HepG2 (cell line): ENCODE measurements around the gene GJD3. TPM values are rescaled to one million over a fixed set of nuclear protein-coding genes. Genes with fewer than 3 reads are reported as not detected.

Experiments used
- ELF1 ChIP-seq: sonication (generic); formaldehyde crosslinking; IDR thresholded peaks from 2 replicates; pipeline ENCODE4 v1.4.0; 2020; ENCODE audit warnings: missing genetic modification reagents
- ELF3 ChIP-seq: IDR thresholded peaks from 2 replicates; pipeline ENCODE4 v1.6.1; 2016; ENCODE audit warnings: missing genetic modification reagents, missing compliant biosample characterization
- SALL1 ChIP-seq: sonication (generic); formaldehyde crosslinking; IDR thresholded peaks from 2 replicates; pipeline ENCODE4 v1.8.0; 2022; ENCODE audit warnings: mild to moderate bottlenecking, missing genetic modification reagents
- TARDBP ChIP-seq: sonication (generic); formaldehyde crosslinking; IDR thresholded peaks from 2 replicates; pipeline ENCODE4 v1.8.0; 2022; ENCODE audit warnings: mild to moderate bottlenecking, missing genetic modification reagents
- ZNF674 ChIP-seq: sonication (generic); formaldehyde crosslinking; IDR thresholded peaks from 2 replicates; pipeline ENCODE4 v1.5.0; 2020; ENCODE audit warnings: low read depth, mild to moderate bottlenecking, missing genetic modification reagents
- ZNF782 ChIP-seq: sonication (generic); formaldehyde crosslinking; IDR thresholded peaks from 2 replicates; pipeline ENCODE4 v1.4.0; 2020; ENCODE audit warnings: missing genetic modification reagents, mild to moderate bottlenecking, borderline replicate concordance
- polyA plus RNA-seq, 8 experiments: library from polyadenylated mRNA; depleted of rRNA in 3 of 8; stranded (reverse) in 7 of 8; unstranded in 1 of 8; fragments of >200 nt; fragmentation: Illumina TruSeq in 4 of 8; extraction: Trizol in 4 of 8; gene quantifications; 2 replicates each; pipeline versions ENCODE4 v1.2.1 to v1.2.3, GENCODE V29; 2011 to 2016; ENCODE audit warnings: low read depth in 4 of 8, missing spikeins in 1 of 8, mixed read lengths in 1 of 8; ENCODE audit not compliant: insufficient read depth in 1 of 8
- total RNA-seq, 5 experiments: library from RNA; depleted of rRNA; stranded (reverse); fragments of >200 nt; fragmentation: Illumina TruSeq; extraction: Trizol; gene quantifications; 2 replicates each; pipeline ENCODE4 v1.2.3, GENCODE V29; 2016; ENCODE audit warnings: low read depth in 1 of 5
- TF ChIP-seq, protein P1 (sequence below): sonication (generic); formaldehyde crosslinking; IDR thresholded peaks from 2 replicates; pipeline ENCODE4 v1.5.0; 2020; ENCODE audit warnings: mild to moderate bottlenecking, missing genetic modification reagents, borderline replicate concordance
- TF ChIP-seq, protein P2 (sequence below): sonication (generic); formaldehyde crosslinking; IDR thresholded peaks from 2 replicates; pipeline ENCODE4 v1.4.0; 2020; ENCODE audit warnings: missing genetic modification reagents, borderline replicate concordance
- TF ChIP-seq, protein P3 (sequence below): sonication (generic); formaldehyde crosslinking; conservative IDR thresholded peaks from 2 replicates; pipeline ENCODE4 v1.4.0; 2020; ENCODE audit warnings: missing genetic modification reagents
- TF ChIP-seq, protein P4 (sequence below): sonication (generic); formaldehyde crosslinking; IDR thresholded peaks from 2 replicates; pipeline ENCODE4 v1.8.0; 2022; ENCODE audit warnings: mild to moderate bottlenecking, missing genetic modification reagents, moderate library complexity
- TF ChIP-seq, protein P5 (sequence below): sonication (generic); formaldehyde crosslinking; IDR thresholded peaks from 2 replicates; pipeline ENCODE4 v1.4.0; 2020; ENCODE audit warnings: missing genetic modification reagents

Gene GJD3
- total and polyA plus RNA-seq, 2 of the 13 experiments (the other 11 are each of a cell fraction or from before 2014, with no cell fraction given) = not detected

DNA sequence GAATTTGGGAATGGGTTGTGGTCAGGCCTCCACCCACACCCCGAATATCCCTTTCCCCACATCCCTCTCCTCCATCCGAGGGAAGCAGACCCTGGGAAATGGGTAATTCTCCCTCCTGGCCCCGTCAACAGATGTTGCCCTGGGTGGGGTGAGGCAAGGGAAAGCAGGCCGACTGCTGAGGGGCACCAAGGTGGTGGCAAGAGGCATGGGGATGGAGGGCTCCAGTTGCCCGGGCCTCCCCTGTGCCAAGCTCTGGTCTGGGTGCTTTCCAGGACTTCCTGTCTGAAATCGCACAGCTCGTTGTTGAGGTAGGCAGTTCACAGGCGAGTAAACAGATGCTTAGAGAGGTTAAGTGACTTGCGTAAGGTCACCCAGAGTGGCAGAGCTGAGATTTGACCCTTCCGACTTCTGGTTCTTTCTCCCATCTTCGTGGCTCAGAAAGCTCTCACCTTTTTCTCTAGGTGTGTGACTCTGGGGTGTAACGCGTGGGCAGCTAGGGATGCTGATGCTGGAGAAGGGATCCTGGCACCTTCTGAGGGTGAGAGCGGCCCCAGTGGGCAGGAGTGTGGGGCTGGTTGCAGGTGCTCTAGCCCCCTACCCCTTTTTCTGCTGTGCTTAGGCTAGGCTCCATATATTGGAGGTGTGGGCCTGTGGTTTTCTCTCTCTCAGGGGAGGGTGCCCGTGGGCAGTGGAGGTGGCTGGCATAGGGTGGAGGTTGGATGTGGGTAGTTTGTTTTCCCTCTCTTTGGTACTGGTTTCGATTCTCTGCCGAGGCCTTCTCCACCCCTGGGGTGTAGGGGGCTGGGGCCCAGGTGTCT is 38.3 kb downstream of the GJD3 start (continued):
- TF ChIP-seq, protein P1, sequence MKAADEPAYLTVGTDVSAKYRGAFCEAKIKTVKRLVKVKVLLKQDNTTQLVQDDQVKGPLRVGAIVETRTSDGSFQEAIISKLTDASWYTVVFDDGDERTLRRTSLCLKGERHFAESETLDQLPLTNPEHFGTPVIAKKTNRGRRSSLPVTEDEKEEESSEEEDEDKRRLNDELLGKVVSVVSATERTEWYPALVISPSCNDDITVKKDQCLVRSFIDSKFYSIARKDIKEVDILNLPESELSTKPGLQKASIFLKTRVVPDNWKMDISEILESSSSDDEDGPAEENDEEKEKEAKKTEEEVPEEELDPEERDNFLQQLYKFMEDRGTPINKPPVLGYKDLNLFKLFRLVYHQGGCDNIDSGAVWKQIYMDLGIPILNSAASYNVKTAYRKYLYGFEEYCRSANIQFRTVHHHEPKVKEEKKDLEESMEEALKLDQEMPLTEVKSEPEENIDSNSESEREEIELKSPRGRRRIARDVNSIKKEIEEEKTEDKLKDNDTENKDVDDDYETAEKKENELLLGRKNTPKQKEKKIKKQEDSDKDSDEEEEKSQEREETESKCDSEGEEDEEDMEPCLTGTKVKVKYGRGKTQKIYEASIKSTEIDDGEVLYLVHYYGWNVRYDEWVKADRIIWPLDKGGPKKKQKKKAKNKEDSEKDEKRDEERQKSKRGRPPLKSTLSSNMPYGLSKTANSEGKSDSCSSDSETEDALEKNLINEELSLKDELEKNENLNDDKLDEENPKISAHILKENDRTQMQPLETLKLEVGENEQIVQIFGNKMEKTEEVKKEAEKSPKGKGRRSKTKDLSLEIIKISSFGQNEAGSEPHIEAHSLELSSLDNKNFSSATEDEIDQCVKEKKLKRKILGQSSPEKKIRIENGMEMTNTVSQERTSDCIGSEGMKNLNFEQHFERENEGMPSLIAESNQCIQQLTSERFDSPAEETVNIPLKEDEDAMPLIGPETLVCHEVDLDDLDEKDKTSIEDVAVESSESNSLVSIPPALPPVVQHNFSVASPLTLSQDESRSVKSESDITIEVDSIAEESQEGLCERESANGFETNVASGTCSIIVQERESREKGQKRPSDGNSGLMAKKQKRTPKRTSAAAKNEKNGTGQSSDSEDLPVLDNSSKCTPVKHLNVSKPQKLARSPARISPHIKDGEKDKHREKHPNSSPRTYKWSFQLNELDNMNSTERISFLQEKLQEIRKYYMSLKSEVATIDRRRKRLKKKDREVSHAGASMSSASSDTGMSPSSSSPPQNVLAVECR = no peak
- TF ChIP-seq ZNF674 (CRISPR knock-in tag) (no peak), ELF3 (CRISPR knock-in tag) (no peak), ZNF782 (CRISPR knock-in tag) (no peak), ELF1 (CRISPR knock-in tag) (0 out of 2 replicates have a peak, but pooled peaks have one; percentile 21), TARDBP (CRISPR knock-in tag) (peak; percentile 26; the same call in 1 of the 2 replicates), SALL1 (CRISPR knock-in tag) (peak; percentile 33; the same call in 1 of the 2 replicates)
- TF ChIP-seq, protein P2, sequence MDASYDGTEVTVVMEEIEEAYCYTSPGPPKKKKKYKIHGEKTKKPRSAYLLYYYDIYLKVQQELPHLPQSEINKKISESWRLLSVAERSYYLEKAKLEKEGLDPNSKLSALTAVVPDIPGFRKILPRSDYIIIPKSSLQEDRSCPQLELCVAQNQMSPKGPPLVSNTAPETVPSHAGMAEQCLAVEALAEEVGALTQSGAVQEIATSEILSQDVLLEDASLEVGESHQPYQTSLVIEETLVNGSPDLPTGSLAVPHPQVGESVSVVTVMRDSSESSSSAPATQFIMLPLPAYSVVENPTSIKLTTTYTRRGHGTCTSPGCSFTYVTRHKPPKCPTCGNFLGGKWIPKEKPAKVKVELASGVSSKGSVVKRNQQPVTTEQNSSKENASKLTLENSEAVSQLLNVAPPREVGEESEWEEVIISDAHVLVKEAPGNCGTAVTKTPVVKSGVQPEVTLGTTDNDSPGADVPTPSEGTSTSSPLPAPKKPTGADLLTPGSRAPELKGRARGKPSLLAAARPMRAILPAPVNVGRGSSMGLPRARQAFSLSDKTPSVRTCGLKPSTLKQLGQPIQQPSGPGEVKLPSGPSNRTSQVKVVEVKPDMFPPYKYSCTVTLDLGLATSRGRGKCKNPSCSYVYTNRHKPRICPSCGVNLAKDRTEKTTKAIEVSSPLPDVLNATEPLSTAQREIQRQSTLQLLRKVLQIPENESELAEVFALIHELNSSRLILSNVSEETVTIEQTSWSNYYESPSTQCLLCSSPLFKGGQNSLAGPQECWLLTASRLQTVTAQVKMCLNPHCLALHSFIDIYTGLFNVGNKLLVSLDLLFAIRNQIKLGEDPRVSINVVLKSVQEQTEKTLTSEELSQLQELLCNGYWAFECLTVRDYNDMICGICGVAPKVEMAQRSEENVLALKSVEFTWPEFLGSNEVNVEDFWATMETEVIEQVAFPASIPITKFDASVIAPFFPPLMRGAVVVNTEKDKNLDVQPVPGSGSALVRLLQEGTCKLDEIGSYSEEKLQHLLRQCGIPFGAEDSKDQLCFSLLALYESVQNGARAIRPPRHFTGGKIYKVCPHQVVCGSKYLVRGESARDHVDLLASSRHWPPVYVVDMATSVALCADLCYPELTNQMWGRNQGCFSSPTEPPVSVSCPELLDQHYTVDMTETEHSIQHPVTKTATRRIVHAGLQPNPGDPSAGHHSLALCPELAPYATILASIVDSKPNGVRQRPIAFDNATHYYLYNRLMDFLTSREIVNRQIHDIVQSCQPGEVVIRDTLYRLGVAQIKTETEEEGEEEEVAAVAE (CRISPR knock-in tag) = no peak
- TF ChIP-seq, protein P3, sequence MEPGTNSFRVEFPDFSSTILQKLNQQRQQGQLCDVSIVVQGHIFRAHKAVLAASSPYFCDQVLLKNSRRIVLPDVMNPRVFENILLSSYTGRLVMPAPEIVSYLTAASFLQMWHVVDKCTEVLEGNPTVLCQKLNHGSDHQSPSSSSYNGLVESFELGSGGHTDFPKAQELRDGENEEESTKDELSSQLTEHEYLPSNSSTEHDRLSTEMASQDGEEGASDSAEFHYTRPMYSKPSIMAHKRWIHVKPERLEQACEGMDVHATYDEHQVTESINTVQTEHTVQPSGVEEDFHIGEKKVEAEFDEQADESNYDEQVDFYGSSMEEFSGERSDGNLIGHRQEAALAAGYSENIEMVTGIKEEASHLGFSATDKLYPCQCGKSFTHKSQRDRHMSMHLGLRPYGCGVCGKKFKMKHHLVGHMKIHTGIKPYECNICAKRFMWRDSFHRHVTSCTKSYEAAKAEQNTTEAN (CRISPR knock-in tag) = no peak
- TF ChIP-seq, protein P4, sequence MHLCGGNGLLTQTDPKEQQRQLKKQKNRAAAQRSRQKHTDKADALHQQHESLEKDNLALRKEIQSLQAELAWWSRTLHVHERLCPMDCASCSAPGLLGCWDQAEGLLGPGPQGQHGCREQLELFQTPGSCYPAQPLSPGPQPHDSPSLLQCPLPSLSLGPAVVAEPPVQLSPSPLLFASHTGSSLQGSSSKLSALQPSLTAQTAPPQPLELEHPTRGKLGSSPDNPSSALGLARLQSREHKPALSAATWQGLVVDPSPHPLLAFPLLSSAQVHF (CRISPR knock-in tag) = no peak
- TF ChIP-seq, protein P5, sequence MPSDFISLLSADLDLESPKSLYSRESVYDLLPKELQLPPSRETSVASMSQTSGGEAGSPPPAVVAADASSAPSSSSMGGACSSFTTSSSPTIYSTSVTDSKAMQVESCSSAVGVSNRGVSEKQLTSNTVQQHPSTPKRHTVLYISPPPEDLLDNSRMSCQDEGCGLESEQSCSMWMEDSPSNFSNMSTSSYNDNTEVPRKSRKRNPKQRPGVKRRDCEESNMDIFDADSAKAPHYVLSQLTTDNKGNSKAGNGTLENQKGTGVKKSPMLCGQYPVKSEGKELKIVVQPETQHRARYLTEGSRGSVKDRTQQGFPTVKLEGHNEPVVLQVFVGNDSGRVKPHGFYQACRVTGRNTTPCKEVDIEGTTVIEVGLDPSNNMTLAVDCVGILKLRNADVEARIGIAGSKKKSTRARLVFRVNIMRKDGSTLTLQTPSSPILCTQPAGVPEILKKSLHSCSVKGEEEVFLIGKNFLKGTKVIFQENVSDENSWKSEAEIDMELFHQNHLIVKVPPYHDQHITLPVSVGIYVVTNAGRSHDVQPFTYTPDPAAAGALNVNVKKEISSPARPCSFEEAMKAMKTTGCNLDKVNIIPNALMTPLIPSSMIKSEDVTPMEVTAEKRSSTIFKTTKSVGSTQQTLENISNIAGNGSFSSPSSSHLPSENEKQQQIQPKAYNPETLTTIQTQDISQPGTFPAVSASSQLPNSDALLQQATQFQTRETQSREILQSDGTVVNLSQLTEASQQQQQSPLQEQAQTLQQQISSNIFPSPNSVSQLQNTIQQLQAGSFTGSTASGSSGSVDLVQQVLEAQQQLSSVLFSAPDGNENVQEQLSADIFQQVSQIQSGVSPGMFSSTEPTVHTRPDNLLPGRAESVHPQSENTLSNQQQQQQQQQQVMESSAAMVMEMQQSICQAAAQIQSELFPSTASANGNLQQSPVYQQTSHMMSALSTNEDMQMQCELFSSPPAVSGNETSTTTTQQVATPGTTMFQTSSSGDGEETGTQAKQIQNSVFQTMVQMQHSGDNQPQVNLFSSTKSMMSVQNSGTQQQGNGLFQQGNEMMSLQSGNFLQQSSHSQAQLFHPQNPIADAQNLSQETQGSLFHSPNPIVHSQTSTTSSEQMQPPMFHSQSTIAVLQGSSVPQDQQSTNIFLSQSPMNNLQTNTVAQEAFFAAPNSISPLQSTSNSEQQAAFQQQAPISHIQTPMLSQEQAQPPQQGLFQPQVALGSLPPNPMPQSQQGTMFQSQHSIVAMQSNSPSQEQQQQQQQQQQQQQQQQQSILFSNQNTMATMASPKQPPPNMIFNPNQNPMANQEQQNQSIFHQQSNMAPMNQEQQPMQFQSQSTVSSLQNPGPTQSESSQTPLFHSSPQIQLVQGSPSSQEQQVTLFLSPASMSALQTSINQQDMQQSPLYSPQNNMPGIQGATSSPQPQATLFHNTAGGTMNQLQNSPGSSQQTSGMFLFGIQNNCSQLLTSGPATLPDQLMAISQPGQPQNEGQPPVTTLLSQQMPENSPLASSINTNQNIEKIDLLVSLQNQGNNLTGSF (CRISPR knock-in tag) = no peak; the same call in 1 of the 2 replicates
